ENCODE data around the gene PROM2.

- peak; percentile 84 for TF ChIP-seq CTCF (conservative IDR thresholded peaks at IDR 0.05)
- TF ChIP-seq EZH2 (IDR thresholded peaks at IDR 0.05; ENCODE audit: low read depth), result no peak
These were observed 49.3 kb downstream of the PROM2 start for GRCh38 chr2:95323347-95324155.
